KOPT-K1 (cell line): ENCODE measurements around the gene B3GNT9.

ENCODE experiments used
- H3K27ac ChIP-seq: fragments of 200-600 bp; sonication (generic); 2 replicates; pipeline ENCODE4 v1.5.1; 2016; ENCODE audit warnings: antibody characterized with exemption, mild to moderate bottlenecking, low read depth, low read length; ENCODE audit not compliant: poor library complexity, severe bottlenecking
- H3K36me3 ChIP-seq: fragments of 200-600 bp; sonication (generic); 2 replicates; pipeline ENCODE4 v1.5.1; 2017; ENCODE audit warnings: antibody characterized with exemption, mild to moderate bottlenecking, low read length, moderate library complexity; ENCODE audit not compliant: insufficient read depth
- H3K9me3 ChIP-seq: fragments of 200-600 bp; sonication (generic); 2 replicates; pipeline ENCODE4 v1.5.1; 2017; ENCODE audit warnings: antibody characterized with exemption, low read length, mild to moderate bottlenecking; ENCODE audit not compliant: insufficient read depth, poor library complexity, severe bottlenecking

B3GNT9 gene

DNA sequence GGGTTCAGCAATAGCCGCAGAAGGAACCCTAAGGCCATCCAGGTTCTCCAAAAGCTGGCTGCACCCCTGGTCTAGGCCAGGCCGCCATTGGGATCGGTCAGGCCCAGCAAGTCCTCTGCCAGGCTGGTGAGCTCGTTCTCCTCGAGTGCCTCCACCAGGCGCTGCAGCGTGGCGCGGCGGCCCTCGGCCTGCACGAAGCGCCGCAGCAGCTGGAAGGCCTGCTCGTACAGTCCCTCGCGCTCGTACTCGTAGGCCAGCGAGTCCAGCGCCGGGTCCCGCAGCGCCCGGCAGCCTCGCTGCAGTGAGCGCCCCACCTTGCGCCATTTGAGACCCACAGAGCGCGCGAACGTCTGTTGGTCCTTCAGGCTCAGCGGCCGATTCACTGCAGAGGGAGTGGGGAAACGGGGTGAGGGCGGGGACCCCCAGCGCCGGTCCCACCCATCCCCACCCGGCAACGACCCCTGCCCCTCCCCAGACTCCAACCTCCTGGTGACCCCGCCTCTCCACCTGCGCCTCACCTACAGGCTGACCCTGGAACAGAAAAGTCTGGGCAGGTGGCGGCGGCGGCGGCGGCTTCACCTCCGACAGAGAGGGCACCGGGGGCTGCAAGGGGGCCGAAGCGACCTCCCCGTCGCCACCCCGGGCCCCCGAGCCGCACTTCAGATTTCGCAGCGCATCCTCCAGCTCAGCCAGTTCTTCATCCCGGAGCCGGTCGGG, 3.9 kb upstream of the B3GNT9 start:
- H3K27ac ChIP-seq, result no peak overlapping the region
- H3K36me3 ChIP-seq, result peaks cover 1% of the 10 kb centered on the region; the same call in 1 of the 2 replicates

DNA sequence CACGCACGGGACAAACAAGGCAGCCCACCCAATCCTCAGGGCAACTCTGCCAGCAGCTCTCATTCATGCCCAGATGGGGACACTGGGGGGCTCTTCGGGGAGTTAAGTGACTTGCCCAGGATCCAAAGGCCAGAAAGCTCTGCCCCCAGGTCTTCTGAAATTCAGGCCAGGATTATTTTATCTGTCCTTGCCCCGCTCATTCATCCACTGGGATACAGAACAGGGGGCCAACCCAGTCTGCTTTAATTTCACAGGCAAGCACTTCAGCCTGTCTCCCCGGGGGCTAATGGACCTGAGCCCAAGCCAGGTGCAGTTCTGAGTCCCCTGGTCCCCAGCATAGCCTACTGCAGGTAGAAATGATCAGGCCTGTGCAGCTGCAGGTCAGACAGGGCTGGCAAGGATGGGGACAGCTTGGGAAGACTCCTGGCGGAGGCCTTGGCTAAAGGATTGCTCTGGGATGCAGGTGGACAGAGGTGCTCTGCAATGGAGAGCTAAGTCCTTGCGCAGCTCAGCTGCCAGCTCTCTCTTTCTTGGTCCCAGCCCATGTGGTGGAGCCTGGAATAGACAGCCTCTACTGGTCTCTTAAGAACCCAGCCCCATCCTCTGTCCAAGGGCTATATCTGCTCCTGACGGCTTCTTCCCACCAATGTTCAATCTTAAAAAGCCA, 766 bp upstream of the B3GNT9 start:
- Histone ChIP-seq H3K36me3 (peaks cover 32% of the 10 kb centered on the region), H3K9me3 (no peaks in the 10 kb centered on the region), H3K27ac (no peak overlapping the region)

More for the DNA sequence above, 3.9 kb upstream of the B3GNT9 start:
- no peaks in the 10 kb centered on the region for H3K9me3 ChIP-seq

DNA sequence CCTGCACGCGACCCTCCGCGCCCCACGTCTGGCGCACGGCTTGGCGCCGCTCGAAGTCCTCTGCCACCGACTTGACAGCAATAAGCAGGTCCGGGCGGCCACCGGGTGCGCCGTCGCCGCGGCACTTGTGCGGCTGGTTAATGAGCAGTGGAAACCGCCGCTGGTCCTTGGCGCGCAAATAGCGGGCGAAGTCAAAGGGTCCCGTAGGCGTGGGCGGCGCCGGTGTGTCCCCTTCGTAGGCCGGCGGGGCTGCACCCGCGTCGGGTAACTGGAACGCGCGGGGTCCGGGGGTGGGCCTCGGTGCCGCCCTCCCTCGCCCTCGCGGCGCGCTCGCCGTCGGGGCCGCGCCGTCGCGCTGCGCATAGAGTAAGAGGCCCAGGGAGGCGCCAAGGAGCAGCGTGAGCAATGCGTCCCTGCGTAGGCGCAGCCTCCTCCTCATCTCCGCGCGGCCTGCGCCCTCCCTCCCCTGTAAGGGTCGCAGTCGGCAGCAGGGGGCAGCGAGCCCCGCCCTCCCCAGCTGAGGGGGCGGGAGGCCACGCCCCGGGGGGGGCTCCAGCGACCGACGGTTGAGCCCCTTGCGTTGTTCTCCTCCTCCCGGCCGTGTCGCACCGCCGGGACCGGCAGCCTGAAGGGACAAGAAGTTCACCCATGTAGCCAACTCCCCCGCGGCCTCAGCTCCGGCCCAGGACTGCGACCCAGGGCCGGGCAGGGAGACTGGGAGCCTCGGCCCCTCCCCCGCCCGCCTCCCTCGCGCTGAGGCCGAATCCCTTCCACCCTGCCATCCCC, 558 bp downstream of the B3GNT9 start:
- Histone ChIP-seq H3K9me3 (no peaks in the 10 kb centered on the region), H3K36me3 (peaks cover 45% of the 10 kb centered on the region), H3K27ac (no peak overlapping the region)

DNA sequence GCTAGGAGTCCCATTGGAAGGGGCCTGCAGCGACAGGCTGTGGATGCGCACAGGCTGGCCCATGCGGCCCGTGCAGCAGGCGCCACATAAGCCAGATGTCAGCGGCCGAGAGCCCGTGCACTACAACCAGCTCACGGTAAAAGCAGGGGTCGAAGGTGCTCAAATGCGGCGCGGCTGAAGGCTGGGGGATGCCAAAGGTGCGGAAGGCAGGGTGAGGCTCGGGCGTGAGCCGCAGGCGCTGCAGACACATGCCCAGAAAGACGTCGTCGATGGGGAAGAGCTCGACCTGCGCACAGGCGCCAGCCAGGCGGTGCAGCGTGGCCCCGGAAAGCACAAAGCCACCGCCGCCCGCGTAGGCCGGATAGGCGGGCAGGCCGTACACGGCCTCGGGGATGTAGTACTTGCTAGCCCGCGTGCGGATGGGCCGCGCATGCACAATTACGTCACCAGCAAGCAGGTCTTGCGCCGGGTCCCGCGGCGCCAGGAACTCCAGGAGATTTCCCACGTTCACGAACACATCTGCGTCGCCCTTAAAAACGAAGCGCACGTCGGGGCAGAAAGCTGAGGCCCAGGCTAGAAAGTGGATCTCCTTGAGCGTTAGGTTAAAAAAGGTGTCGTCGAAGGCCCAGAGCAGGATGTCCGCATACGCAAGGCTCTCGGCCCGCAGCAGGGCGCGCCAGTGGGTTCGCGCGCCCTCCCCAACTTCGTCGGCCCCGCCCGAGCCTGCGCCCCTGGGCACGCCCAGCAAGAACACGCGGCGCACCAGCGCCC, 1.3 kb downstream of the B3GNT9 start:
- Histone ChIP-seq H3K36me3 (peaks cover 53% of the 10 kb centered on the region), H3K27ac (no peak overlapping the region), H3K9me3 (no peaks in the 10 kb centered on the region)

DNA sequence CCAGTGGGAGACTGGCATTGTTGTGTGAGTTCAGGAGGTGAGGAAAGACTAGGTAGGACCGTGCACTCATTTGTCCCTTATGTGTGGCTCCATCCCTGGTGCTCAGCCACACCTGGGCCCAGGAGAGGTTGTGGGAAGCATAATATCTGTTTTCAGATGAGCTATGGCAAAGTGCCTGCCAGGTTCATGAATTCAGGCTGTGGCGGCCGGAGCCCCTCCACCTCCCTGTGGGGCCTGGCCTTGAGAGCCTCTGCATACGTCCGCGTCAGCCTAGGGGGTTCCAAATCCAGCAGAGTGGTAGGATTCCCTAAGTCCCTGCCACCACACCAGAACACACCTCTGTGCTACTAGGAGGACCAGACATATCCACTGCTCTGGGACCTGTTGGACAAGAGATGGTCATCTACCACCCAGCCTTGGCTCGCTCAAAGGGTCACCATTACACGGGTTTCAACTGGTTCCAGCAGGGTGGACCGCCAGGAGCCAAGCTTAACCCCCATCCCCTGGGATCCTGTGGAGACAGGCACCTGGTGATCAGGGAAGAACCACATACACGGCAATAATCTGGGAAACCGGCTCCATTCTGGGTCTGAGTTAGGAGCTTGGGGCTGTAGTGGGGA, 2.0 kb downstream of the B3GNT9 start:
- H3K9me3 ChIP-seq, result no peaks in the 10 kb centered on the region
- no peak overlapping the region for H3K27ac ChIP-seq
- peaks cover 60% of the 10 kb centered on the region for H3K36me3 ChIP-seq

DNA sequence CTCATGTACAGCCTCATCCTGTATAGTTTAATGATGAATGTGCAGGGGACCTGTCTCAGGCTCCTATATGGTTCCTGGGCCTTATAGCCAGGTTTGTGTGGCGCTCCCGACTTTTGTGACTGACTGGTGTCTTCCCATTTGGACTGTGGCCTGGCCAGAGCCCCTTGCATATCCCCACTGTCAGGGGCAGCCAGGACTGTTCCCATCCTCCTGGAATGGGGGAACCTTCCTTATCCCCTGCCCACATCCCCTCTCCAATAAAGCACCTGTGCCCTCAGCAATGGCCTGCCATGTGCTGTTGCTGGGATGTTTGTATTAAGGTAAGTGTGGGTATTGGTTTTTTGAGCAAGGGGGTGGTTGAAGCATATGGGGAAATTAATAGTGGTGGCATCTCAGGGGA, 2.6 kb downstream of the B3GNT9 start:
- Histone ChIP-seq H3K36me3 (peaks cover 64% of the 10 kb centered on the region), H3K27ac (no peak overlapping the region), H3K9me3 (no peaks in the 10 kb centered on the region)

DNA sequence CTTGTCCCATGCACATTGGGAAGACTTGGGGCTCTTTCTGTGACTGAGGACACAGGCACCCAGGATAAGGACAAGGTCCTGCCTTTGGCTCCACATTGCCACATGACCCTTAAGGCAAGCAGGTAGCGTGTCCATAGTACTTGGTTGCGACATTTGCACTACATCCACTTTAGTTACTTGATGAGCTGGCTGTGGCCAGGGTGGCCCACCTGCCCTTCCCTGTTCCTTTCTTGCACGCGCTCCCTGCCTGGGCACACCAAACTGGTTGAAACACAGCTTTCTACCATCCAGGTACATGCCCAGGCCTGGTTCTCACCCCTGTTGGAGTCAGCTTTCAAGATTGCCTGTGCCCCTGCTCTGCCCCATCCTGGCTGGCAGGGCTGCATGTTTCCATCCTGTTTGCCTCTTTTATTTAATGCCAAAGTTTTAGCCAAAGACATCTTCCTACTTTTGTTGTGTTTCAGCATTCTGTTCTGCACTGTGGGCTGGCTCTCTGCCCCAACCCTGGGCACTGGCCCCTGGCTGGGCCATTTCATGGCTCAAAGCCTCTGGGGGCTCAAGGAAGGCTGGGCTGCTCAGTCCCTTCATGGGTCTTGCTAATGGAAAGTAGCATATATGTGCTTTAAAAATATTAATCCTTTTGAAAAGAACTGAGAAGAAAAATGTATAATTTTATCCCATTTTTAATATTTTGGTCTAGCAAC, 3.2 kb downstream of the B3GNT9 start:
- Histone ChIP-seq H3K36me3 (peaks cover 70% of the 10 kb centered on the region), H3K27ac (no peak overlapping the region), H3K9me3 (no peaks in the 10 kb centered on the region)

DNA sequence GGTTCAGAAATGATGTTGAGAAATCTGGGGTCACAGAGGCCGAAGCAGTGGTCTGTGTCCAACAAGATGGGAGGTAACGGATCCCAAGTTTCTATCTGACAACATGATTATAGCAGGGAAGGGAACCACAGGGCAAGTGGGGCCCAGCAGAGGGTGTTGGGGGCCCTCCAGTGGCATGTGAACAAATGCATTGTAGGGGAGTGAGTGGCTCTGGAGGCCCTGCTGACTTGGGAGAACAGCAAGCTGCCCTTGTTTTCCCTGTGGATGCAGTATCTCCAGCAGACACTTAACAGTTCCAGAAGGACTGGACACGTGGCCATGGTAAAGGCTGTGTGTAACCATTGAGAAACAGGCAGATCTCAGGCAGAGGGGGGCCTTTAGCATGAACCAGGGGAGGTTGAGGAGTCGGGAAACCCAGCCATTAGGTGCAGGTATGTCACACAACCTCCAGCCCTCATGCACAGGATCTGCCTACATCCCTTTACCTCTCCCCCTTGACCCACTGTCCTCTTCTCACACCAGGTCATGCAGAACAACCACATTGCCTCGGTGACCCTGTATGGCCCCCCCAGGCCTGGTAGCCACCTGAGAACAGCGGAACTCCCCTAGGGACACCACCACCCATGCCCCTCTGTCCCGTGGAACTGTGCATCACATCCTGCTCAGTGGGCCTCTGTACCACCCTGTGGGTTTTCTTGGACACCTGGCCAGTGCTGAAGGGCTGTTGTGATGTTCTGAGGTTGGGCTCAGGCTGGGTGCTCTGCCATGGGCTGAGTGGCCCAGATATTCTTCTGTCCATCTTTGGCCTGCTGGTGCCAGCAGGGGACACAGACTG, 4.1 kb downstream of the B3GNT9 start:
- no peak overlapping the region for H3K27ac ChIP-seq
- H3K9me3 ChIP-seq, result no peaks in the 10 kb centered on the region
- H3K36me3 ChIP-seq, result peaks cover 79% of the 10 kb centered on the region

DNA sequence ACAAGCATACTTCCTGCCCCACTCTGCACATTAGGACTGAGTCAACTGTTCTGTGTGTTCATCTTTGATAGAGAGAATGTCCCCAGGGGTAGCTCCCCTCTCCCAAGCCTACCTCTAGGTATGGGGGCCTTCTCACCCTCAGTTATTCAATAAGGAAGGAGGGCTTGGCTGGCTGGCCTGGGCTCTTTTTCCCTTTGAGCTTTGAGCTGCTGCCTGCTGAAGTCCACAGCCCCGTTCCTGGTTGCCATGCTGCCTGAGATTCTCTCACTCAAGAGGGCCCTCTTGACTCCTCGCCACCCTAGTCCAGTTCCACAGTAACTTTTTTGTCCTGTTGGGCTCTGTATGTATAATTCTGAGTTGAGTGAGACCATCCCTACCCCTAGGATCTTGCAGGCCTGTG, 5.1 kb downstream of the B3GNT9 start:
- H3K36me3 ChIP-seq, result peaks cover 89% of the 10 kb centered on the region
- H3K9me3 ChIP-seq, result no peaks in the 10 kb centered on the region
- H3K27ac ChIP-seq, result no peak overlapping the region

DNA sequence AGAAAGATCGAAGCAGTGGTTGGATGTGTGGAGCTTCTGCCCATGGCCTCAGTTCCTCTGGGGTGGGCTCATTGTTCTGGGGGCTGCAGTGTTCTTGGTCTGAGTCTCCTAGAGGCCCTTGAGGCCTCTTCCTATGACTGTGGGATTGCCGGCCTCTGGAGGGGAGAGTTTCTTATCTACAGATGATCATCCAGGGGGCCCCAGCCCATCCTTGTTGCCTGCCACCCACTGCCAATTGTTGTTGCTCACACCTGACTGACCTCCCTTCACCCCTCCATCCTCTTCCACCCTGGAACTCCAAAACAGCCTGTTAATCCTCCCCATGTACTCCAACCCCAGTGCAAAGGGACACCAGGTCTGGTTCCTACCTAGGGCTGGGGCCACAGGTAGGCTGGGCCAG, 5.9 kb downstream of the B3GNT9 start:
- Histone ChIP-seq H3K9me3 (no peaks in the 10 kb centered on the region), H3K27ac (no peak overlapping the region), H3K36me3 (peaks cover 97% of the 10 kb centered on the region)

DNA sequence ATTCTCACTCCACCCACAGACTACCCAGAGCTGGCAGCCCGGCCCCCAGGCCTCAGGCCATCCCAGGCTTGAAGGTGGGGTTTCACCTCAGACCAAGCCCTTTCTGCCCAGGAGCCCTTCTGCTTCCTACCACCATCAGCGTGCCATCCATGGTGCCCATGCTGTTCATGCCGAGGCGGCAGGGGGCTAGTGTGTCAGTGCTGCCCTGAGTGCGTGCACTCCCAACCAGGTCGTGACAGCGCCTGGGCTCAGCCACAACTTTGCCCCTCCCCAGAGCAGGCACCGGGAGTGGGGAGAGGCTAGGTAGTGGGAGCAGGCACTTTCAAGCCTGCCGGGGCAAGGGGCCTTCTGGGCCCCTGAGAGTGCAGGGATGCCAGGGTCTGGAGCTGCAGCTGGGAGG, 8.5 kb downstream of the B3GNT9 start:
- no peaks in the 10 kb centered on the region for H3K9me3 ChIP-seq
- no peak overlapping the region for H3K27ac ChIP-seq
- peaks cover 97% of the 10 kb centered on the region for H3K36me3 ChIP-seq

DNA sequence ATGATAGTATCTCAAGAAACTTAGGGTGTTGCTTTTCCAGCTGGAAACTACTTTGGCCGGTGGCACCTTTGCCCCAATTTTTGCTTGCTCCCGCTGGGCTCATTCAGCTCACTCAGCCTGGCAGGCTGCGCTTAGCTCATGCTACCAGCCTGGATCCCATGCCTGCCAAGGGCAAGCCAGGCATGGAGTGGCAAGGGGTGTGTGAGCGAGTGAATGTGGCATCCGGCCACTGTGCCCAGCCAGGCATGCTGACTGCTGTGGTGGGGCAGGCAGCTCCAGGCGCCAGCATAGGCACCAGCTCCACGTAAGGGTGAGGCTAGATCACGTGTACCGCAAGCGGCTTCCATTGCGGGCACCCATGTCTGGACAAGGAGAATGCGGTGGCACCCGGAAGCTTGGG, 9.4 kb downstream of the B3GNT9 start:
- Histone ChIP-seq H3K36me3 (peaks cover 97% of the 10 kb centered on the region), H3K9me3 (no peaks in the 10 kb centered on the region), H3K27ac (no peak overlapping the region)

DNA sequence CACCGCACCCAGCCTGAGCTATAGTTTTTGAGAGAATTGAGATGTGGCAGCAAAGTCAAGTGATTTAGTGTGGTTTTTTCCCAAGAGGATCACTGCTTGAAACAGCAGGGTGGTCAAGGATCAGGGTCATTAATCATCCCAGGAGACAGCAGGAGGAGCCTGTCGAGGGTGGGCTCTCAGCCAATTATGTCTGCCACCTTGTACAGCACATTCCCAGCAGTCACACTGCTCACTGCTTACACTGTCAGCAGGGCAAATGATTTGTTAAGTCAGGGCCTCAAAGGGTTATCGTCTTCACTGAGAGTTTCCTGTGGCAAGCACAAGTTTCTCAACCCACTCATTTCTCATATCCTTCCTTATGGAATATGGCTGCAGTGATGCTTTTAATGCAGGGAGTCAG, 13.2 kb downstream of the B3GNT9 start:
- no peaks in the 10 kb centered on the region for H3K9me3 ChIP-seq
- H3K36me3 ChIP-seq, result peaks cover 95% of the 10 kb centered on the region
- H3K27ac ChIP-seq, result no peak overlapping the region
